Sigmoid colon (tissue), 7 donors: ENCODE data around the gene SEMA4A. TPM values are rescaled to one million over a fixed set of nuclear protein-coding genes. Genes with fewer than 3 reads are reported as not detected.

Experiments used
- DNase-seq: peaks from one replicate; pipeline ENCODE4 v3.0.0-alpha.2; 2019
- H3K27ac ChIP-seq, 4 donors: fragments of 200-600 bp; sonication (generic); one replicate each; pipeline ENCODE4 v1.5.1; 2016 to 2019; ENCODE audit warnings: mild to moderate bottlenecking in 1 of 4
- H3K27me3 ChIP-seq, 3 donors: fragments of 200-600 bp; sonication (generic); one replicate each; pipeline ENCODE4 v1.5.1; 2019; ENCODE audit warnings: mild to moderate bottlenecking in 1 of 3
- H3K36me3 ChIP-seq, 4 donors: fragments of 200-600 bp; sonication (generic); one replicate each; pipeline ENCODE4 v1.5.1; 2016 to 2019
- H3K4me1 ChIP-seq, 4 donors: fragments of 200-600 bp; sonication (generic); one replicate each; pipeline ENCODE4 v1.5.1; 2017 to 2019
- H3K4me3 ChIP-seq, 4 donors: fragments of 200-600 bp; sonication (generic); one replicate each; pipeline ENCODE4 v1.5.1; 2017 to 2019; ENCODE audit warnings: mild to moderate bottlenecking in 2 of 4, moderate library complexity in 1 of 4
- H3K9me3 ChIP-seq, 4 donors: fragments of 200-600 bp in 3 of 4; sonication (generic) in 3 of 4; one replicate each; pipeline versions ENCODE4 v1.5.1 to v1.6.1; 2013 to 2019
- CTCF ChIP-seq, 4 experiments: fragments of 450-650 bp in 3 of 4; fragments of 200-600 bp in 1 of 4; IDR thresholded peaks; one replicate each; pipeline ENCODE4 v1.5.1; 2016 to 2019; ENCODE audit warnings: antibody characterized with exemption in 4 of 4, mild to moderate bottlenecking in 3 of 4, moderate library complexity in 2 of 4
- EP300 ChIP-seq, 4 donors: sonication (generic); formaldehyde crosslinking; IDR thresholded peaks; one replicate each; pipeline ENCODE4 v1.6.1; 2017; ENCODE audit warnings: antibody characterized with exemption in 4 of 4
- POLR2A ChIP-seq, 2 donors: fragments of 450-650 bp; IDR thresholded peaks; one replicate each; pipeline ENCODE4 v1.6.1; 2016; ENCODE audit warnings: antibody characterized with exemption in 2 of 2, mild to moderate bottlenecking in 2 of 2, moderate library complexity in 2 of 2
- POLR2AphosphoS5 ChIP-seq, 4 donors: sonication (generic); formaldehyde crosslinking; IDR thresholded peaks; one replicate each; pipeline ENCODE4 v1.6.1; 2017; ENCODE audit warnings: antibody characterized with exemption in 4 of 4
- WGBS, 2 donors: extraction: QIAGEN DNeasy Blood & Tissue Kit; methylation state at CpG; one replicate each; pipeline ENCODE4 v1.1.7; 2013; 5-methylcytosine and 5-hydroxymethylcytosine counted together
- intact Hi-C: fragments of 100-400 bp; cut with DNase I; formaldehyde crosslinking; loops from one replicate; pipeline ENCODE4 v1.15.1; 2023
- polyA plus RNA-seq, 3 donors: library from polyadenylated mRNA; stranded (reverse); fragments of 200-250 nt; gene quantifications; one replicate each; pipeline ENCODE4 v1.2.3, GENCODE V29; 2013
- total RNA-seq, 4 donors: library from RNA; depleted of rRNA; stranded (reverse); fragments of >200 nt; gene quantifications; one replicate each; pipeline ENCODE4 v1.1.0, GENCODE V29; 2016
- donor health status: healthy with polysubstance abuse.
- donor health status: Bipolar disorder and iron deficiency.
- donor health status: healthy.

SEMA4A gene
- total and polyA plus RNA-seq, 7 donors = 1.4 to 6.3 (median 1.8) TPM

GRCh38 chr1:156149374-156150332 is 3.7 kb upstream of the SEMA4A start:
- TF ChIP-seq POLR2AphosphoS5 (IDR thresholded peaks at IDR 0.05) (no peak), EP300 (IDR thresholded peaks at IDR 0.05) (no peak), POLR2A (IDR thresholded peaks at IDR 0.05) (no peak), CTCF (IDR thresholded peaks at IDR 0.05) (no peak)
- H3K36me3 ChIP-seq = no peaks in the 10 kb centered on the region
- intact Hi-C loops = no loop called here
- 49 to 52% methylated on average over 20 of the region's 20 CpGs for WGBS, 2 donors
- DNase-seq = no peak
- no peaks in the 10 kb centered on the region for H3K9me3 ChIP-seq
- peaks cover 5 to 34% (median 18%) of the 10 kb centered on the region in 3 donors for H3K27me3 ChIP-seq
- H3K27ac ChIP-seq = no peak overlapping the region
- H3K4me3 ChIP-seq = no peak overlapping the region
- peaks cover 0 to 21% (median 19%) of the 10 kb centered on the region in 4 donors for H3K4me1 ChIP-seq

- DNase-seq = no peak
- Histone ChIP-seq H3K36me3 (no peaks in the 10 kb centered on the region), H3K27me3 (peaks cover 5 to 34% (median 18%) of the 10 kb centered on the region in 3 donors), H3K4me3 (no peak overlapping the region), H3K27ac (no peak overlapping the region), H3K9me3 (no peaks in the 10 kb centered on the region), H3K4me1 (peaks cover 0 to 19% (median 18%) of the 10 kb centered on the region in 4 donors)
- intact Hi-C loops = no loop called here
- 70 to 72% methylated on average over 10 of the region's 10 CpGs for WGBS, 2 donors
- TF ChIP-seq POLR2AphosphoS5 (IDR thresholded peaks at IDR 0.05) (no peak), CTCF (IDR thresholded peaks at IDR 0.05) (no peak), POLR2A (IDR thresholded peaks at IDR 0.05) (no peak), EP300 (IDR thresholded peaks at IDR 0.05) (no peak)
Measured at GRCh38 chr1:156150333-156151011, 2.9 kb upstream of the SEMA4A start.

- 64 to 71% methylated on average over 6 of the region's 6 CpGs for WGBS, 2 donors
Measured at GRCh38 chr1:156151093-156151688, 2.2 kb upstream of the SEMA4A start.

GRCh38 chr1:156152628-156153027 is 757 bp upstream of the SEMA4A start:
- H3K4me1 ChIP-seq = no peaks in the 10 kb centered on the region
- H3K27me3 ChIP-seq = peaks cover 5 to 34% (median 18%) of the 10 kb centered on the region in 3 donors
- H3K27ac ChIP-seq = no peak overlapping the region
- 73 to 76% methylated on average over 5 of the region's 5 CpGs for WGBS, 2 donors
- H3K36me3 ChIP-seq = no peaks in the 10 kb centered on the region
- H3K9me3 ChIP-seq = no peaks in the 10 kb centered on the region
- intact Hi-C loops = no loop called here
- no peak overlapping the region for H3K4me3 ChIP-seq
- no peak for DNase-seq
- TF ChIP-seq EP300 (IDR thresholded peaks at IDR 0.05) (no peak), CTCF (IDR thresholded peaks at IDR 0.05) (no peak), POLR2AphosphoS5 (IDR thresholded peaks at IDR 0.05) (no peak), POLR2A (IDR thresholded peaks at IDR 0.05) (no peak)

More at GRCh38 chr1:156151093-156151688, 2.2 kb upstream of the SEMA4A start:
- H3K27me3 ChIP-seq = peaks cover 5 to 34% (median 18%) of the 10 kb centered on the region in 3 donors
- no peaks in the 10 kb centered on the region for H3K36me3 ChIP-seq
- TF ChIP-seq CTCF (IDR thresholded peaks at IDR 0.05) = no peak
- no peak for TF ChIP-seq POLR2AphosphoS5 (IDR thresholded peaks at IDR 0.05)
- no peak for DNase-seq
- peaks cover 0 to 12% (median 11%) of the 10 kb centered on the region in 4 donors for H3K4me1 ChIP-seq
- no peaks in the 10 kb centered on the region for H3K9me3 ChIP-seq
- intact Hi-C loops = no loop called here
- no peak overlapping the region for H3K4me3 ChIP-seq
- no peak overlapping the region for H3K27ac ChIP-seq
